Measurements from ENCODE around the gene GALR2. TPM values are rescaled to one million over a fixed set of nuclear protein-coding genes. Genes with fewer than 3 reads are reported as not detected.

The GALR2 gene
- total RNA-seq, 1 donor from 2014 or later: not detected

GRCh38 chr17:76107509-76107908, 32.9 kb downstream of the GALR2 start:
- DNase-seq (ENCODE audit: low read depth, low spot score): no peak
- Mint-ChIP-seq H3K4me1 (peaks cover 11% of the 10 kb centered on the region), H3K27ac (ENCODE audit: unreplicated experiment) (no peak overlapping the region), H3K9me3 (no peaks in the 10 kb centered on the region), H3K4me3 (no peak overlapping the region), H3K36me3 (ENCODE audit: low read depth) (no peaks in the 10 kb centered on the region), H3K27me3 (ENCODE audit: low read depth) (peaks cover 4% of the 10 kb centered on the region)
- peak; percentile 52 for TF ChIP-seq CTCF (conservative IDR thresholded peaks at IDR 0.05)

- no peaks in the 10 kb centered on the region for H3K36me3 Mint-ChIP-seq (ENCODE audit: low read depth)
- no peak overlapping the region for H3K27ac Mint-ChIP-seq (ENCODE audit: unreplicated experiment)
- peaks cover 9% of the 10 kb centered on the region for H3K27me3 Mint-ChIP-seq (ENCODE audit: low read depth)
- no peak overlapping the region for H3K4me3 Mint-ChIP-seq
- no peak for DNase-seq (ENCODE audit: low read depth, low spot score)
- TF ChIP-seq CTCF (conservative IDR thresholded peaks at IDR 0.05): no peak
- no peaks in the 10 kb centered on the region for H3K4me1 Mint-ChIP-seq
- no peaks in the 10 kb centered on the region for H3K9me3 Mint-ChIP-seq
These were observed 37.4 kb downstream of the GALR2 start for GRCh38 chr17:76111956-76112355.

GRCh38 chr17:76115138-76115754, 40.7 kb downstream of the GALR2 start:
- no peaks in the 10 kb centered on the region for H3K4me1 Mint-ChIP-seq
- no peak for DNase-seq (ENCODE audit: low read depth, low spot score)
- H3K9me3 Mint-ChIP-seq: no peaks in the 10 kb centered on the region
- no peak for TF ChIP-seq CTCF (conservative IDR thresholded peaks at IDR 0.05)
- H3K27me3 Mint-ChIP-seq (ENCODE audit: low read depth): peaks cover 9% of the 10 kb centered on the region
- H3K36me3 Mint-ChIP-seq (ENCODE audit: low read depth): no peaks in the 10 kb centered on the region
- H3K4me3 Mint-ChIP-seq: no peak overlapping the region
- no peak overlapping the region for H3K27ac Mint-ChIP-seq (ENCODE audit: unreplicated experiment)

DNA sequence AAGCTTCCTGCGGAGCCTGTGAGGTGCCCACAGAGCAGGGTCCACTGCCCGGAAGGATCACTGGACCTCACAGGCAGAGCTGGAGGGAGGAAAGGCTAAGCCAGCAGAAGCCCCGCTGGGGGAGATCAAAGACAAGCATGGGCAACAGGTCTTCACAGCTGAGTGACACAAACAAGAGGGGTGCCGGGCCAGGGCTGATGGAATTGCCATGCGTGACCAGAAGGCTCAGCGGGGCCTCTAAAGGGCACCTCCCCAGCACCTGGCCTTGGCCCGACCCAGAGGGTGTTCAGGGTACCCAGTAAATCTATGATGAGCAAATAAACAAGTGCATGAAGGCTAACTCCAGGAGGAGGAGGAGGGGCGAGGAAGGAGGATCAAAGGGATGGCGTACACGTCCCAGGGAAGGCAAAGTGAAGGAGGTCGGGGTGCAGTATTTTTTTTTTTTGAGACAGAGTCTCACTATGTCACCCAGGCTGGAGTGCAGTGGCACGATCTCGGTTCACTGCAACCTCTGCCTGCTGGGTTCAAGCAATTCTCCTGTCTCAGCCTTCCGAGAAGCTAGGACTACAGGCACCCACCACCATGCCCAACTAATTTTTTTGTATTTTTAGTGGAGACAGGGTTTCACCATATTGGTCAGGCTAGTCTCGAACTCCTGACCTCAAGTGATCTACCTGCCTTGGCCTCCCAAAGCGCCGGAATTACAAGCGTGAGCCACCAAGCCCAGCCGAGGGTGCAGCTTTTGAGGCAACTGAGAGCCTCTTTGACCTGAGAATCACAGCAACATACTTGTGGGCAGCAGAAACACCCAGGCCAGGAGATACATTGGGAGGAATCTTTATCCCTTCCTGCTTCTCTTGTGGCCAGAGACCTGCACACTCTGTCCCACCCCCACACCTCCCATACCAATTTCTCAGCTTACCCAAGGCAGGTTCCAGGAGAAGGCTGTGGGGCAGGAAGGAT, 45.1 kb downstream of the GALR2 start:
- DNase-seq (ENCODE audit: low read depth, low spot score): no peak
- H3K4me1 Mint-ChIP-seq: peaks cover 16% of the 10 kb centered on the region
- no peaks in the 10 kb centered on the region for H3K36me3 Mint-ChIP-seq (ENCODE audit: low read depth)
- H3K9me3 Mint-ChIP-seq: no peaks in the 10 kb centered on the region
- no peaks in the 10 kb centered on the region for H3K27me3 Mint-ChIP-seq (ENCODE audit: low read depth)
- TF ChIP-seq CTCF (conservative IDR thresholded peaks at IDR 0.05): no peak
- H3K4me3 Mint-ChIP-seq: no peak overlapping the region
- no peak overlapping the region for H3K27ac Mint-ChIP-seq (ENCODE audit: unreplicated experiment)

DNA sequence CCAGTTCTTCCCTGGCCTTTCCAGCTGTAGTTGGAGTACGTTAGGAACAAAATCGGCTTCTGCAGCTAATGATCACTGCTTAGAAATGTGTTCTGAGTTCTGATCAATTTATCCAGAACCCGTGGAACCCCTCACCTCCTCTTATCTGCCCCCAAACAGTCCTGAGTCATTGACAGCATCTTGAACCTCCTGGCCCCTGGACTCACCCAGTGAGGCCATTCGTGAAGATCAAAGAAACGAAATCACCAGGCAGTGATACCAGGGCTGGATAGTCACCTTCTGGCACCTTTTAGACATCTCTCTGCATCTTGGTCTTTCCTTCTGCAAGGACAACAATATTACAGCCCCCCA, 46.1 kb downstream of the GALR2 start:
- no peak for DNase-seq (ENCODE audit: low read depth, low spot score)
- H3K4me3 Mint-ChIP-seq: peak overlapping the region; percentile 18
- H3K36me3 Mint-ChIP-seq (ENCODE audit: low read depth): no peaks in the 10 kb centered on the region
- peaks cover 16% of the 10 kb centered on the region for H3K4me1 Mint-ChIP-seq
- no peaks in the 10 kb centered on the region for H3K9me3 Mint-ChIP-seq
- H3K27ac Mint-ChIP-seq (ENCODE audit: unreplicated experiment): no peak overlapping the region
- H3K27me3 Mint-ChIP-seq (ENCODE audit: low read depth): no peaks in the 10 kb centered on the region
- TF ChIP-seq CTCF (conservative IDR thresholded peaks at IDR 0.05): no peak
